ENCODE data around the gene GSC. TPM values are rescaled to one million over a fixed set of nuclear protein-coding genes. Genes with fewer than 3 reads are reported as not detected.

The GSC gene
- total RNA-seq, 1 experiment from 2014 or later: not detected

DNA sequence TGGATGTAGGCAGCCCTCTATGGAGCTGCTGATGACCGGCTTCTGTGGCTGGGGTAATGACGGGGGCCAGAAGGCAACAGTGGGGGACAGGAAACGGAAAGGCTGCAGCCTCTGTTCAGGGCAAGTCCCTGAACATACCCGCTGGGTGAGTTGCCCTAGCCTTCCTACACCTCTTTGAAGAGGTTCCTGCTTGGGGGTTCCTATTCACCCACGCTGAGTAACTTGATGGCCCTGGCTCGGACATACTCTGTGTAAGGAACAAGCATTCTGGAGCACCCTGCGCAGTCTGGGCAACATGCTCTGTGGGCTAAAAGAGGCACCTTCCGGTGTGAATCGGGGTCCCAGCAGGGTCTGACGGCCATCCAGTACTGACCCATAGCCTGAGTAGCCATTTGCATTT, 17.7 kb upstream of the GSC start:
- Histone ChIP-seq H4K91ac (ENCODE audit: insufficient read length, low read depth, low read length) (no peak overlapping the region), H2BK120ac (ENCODE audit: low read depth, low read length, poor library complexity, severe bottlenecking) (no peak overlapping the region), H3K27me3 (ENCODE audit: insufficient read depth, low read length) (no peaks in the 10 kb centered on the region), H2BK12ac (ENCODE audit: insufficient read length, low read depth, low read length) (no peak overlapping the region), H2AK5ac (ENCODE audit: insufficient read length, low read length) (no peak overlapping the region), H2BK15ac (ENCODE audit: low read depth, low read length) (no peak overlapping the region), H4K8ac (replicated peaks; ENCODE audit: insufficient read length, low read depth, low read length) (no peak overlapping the region), H3T11ph (ENCODE audit: low read length) (no peak overlapping the region), H3K79me1 (ENCODE audit: insufficient read depth, low read depth, low read length, poor library complexity, severe bottlenecking) (no peaks in the 10 kb centered on the region), H3K9ac (ENCODE audit: extremely low read depth, insufficient read length, low read length) (no peak overlapping the region), H3K27ac (ENCODE audit: insufficient read length, low read depth, low read length) (no peak overlapping the region), H2BK5ac (ENCODE audit: insufficient read length, low read length) (no peak overlapping the region), H3K56ac (ENCODE audit: insufficient read length, low read depth, low read length) (no peak overlapping the region), H2AFZ (ENCODE audit: low read length) (no peak overlapping the region), H4K5ac (ENCODE audit: insufficient read length, low read depth, low read length) (no peak overlapping the region), H4K20me1 (ENCODE audit: control insufficient read depth, insufficient read depth, insufficient read length) (no peaks in the 10 kb centered on the region), H3K4me1 (ENCODE audit: insufficient read depth, low read length) (no peaks in the 10 kb centered on the region), H3K4me2 (ENCODE audit: insufficient read depth, insufficient read length, low read length) (no peak overlapping the region), H3K23me2 (ENCODE audit: insufficient read length, low read depth, low read length, poor library complexity, severe bottlenecking) (no peaks in the 10 kb centered on the region), H2BK20ac (ENCODE audit: low read depth, low read length, poor library complexity, severe bottlenecking) (no peak overlapping the region), H3K23ac (ENCODE audit: insufficient read length, low read depth, low read length) (no peak overlapping the region), H3K18ac (ENCODE audit: insufficient read length, low read depth, low read length) (no peak overlapping the region), H3K9me3 (ENCODE audit: control insufficient read depth, low read depth, low read length) (no peaks in the 10 kb centered on the region), H3K4ac (ENCODE audit: low read depth, low read length) (no peak overlapping the region), H3K79me2 (ENCODE audit: insufficient read depth, low read length) (no peaks in the 10 kb centered on the region), H3K14ac (ENCODE audit: insufficient read depth, low read length) (no peak overlapping the region)
- Mint-ChIP-seq H3K9me3 (no peaks in the 10 kb centered on the region), H3K27ac (no peak overlapping the region), H3K27me3 (ENCODE audit: low read depth) (peaks cover 31% of the 10 kb centered on the region), H3K36me3 (ENCODE audit: insufficient read depth in 1 of 3, low read depth in 3 of 3) (no peaks in the 10 kb centered on the region), H3K4me1 (0 out of 4 replicates have a peak, but pooled peaks cover 0 to 2% of the 10 kb centered on the region in 2 experiments), H3K4me3 (no peak overlapping the region)
- no CpG with 5 or more reads among the region's 10 CpGs for WGBS (ENCODE audit: extremely low coverage, insufficient read length, low lambda C conversion rate)
- TF ChIP-seq, protein P1, sequence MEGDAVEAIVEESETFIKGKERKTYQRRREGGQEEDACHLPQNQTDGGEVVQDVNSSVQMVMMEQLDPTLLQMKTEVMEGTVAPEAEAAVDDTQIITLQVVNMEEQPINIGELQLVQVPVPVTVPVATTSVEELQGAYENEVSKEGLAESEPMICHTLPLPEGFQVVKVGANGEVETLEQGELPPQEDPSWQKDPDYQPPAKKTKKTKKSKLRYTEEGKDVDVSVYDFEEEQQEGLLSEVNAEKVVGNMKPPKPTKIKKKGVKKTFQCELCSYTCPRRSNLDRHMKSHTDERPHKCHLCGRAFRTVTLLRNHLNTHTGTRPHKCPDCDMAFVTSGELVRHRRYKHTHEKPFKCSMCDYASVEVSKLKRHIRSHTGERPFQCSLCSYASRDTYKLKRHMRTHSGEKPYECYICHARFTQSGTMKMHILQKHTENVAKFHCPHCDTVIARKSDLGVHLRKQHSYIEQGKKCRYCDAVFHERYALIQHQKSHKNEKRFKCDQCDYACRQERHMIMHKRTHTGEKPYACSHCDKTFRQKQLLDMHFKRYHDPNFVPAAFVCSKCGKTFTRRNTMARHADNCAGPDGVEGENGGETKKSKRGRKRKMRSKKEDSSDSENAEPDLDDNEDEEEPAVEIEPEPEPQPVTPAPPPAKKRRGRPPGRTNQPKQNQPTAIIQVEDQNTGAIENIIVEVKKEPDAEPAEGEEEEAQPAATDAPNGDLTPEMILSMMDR (conservative IDR thresholded peaks at IDR 0.05): no peak
- DNase-seq: no peak

Measured in H9 (cell line).